GM18526 (cell line): ENCODE results near the gene HJURP.

ENCODE experiments used
- POLR2A ChIP-seq: IDR thresholded peaks from 3 replicates; pipeline ENCODE4 v1.6.1; 2011; ENCODE audit not compliant: insufficient read length; ENCODE audit errors: extremely low read depth

HJURP gene

GRCh38 chr2:233836359-233836758, 18.0 kb downstream of the HJURP start:
- no peak for TF ChIP-seq POLR2A

- no peak for TF ChIP-seq POLR2A
These were observed 18.8 kb downstream of the HJURP start for GRCh38 chr2:233835230-233836186.

GRCh38 chr2:233833345-233833744, 21.0 kb downstream of the HJURP start:
- TF ChIP-seq POLR2A, result no peak

GRCh38 chr2:233832869-233833311, 21.4 kb downstream of the HJURP start:
- no peak for TF ChIP-seq POLR2A

GRCh38 chr2:233832414-233832813, 21.9 kb downstream of the HJURP start:
- no peak for TF ChIP-seq POLR2A

- no peak for TF ChIP-seq POLR2A
These were observed 22.5 kb downstream of the HJURP start for GRCh38 chr2:233831861-233832260.

- no peak for TF ChIP-seq POLR2A
These were observed 23.2 kb downstream of the HJURP start for GRCh38 chr2:233831011-233831721.

- TF ChIP-seq POLR2A, result no peak
These were observed 24.1 kb downstream of the HJURP start for GRCh38 chr2:233830111-233830802.

- no peak for TF ChIP-seq POLR2A
These were observed 24.9 kb downstream of the HJURP start for GRCh38 chr2:233829193-233830110.

GRCh38 chr2:233828546-233829192, 25.7 kb downstream of the HJURP start:
- TF ChIP-seq POLR2A, result no peak

GRCh38 chr2:233824373-233824772, 30.0 kb downstream of the HJURP start:
- TF ChIP-seq POLR2A, result no peak

GRCh38 chr2:233823731-233824121, 30.6 kb downstream of the HJURP start:
- TF ChIP-seq POLR2A, result no peak

GRCh38 chr2:233822781-233823730, 31.3 kb downstream of the HJURP start:
- TF ChIP-seq POLR2A, result no peak

GRCh38 chr2:233822101-233822771, 32.1 kb downstream of the HJURP start:
- TF ChIP-seq POLR2A, result no peak
